GM19328 (cell line): ENCODE data around the gene MAP3K4.

Experiments used
- ATAC-seq: cut with Tn5 transposase; IDR thresholded peaks from one replicate; pipeline ENCODE4 v1.9.1; 2021; ENCODE audit warnings: mild to moderate bottlenecking, moderate library complexity; ENCODE audit not compliant: unreplicated experiment

MAP3K4 gene

DNA sequence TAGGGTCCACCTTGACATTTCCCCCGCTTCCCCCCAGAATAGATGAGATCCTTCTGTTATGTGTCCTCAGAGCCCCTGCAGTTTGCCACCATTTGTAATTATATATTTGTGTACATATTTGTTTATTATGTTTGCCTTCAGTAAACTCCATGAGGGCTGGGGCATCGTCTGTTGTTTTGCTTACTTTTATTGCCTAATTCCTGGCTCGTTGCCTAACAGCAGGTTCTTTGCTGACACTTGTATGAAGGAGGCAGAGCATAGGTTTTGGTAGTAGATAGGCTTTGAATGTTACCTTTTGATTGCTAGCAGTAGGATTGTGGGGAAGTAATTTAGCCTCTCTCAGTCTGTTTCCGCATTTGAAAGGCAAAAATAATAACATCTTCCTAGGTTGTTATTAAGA lies 9.9 kb downstream of the MAP3K4 start:
- no peak for ATAC-seq

DNA sequence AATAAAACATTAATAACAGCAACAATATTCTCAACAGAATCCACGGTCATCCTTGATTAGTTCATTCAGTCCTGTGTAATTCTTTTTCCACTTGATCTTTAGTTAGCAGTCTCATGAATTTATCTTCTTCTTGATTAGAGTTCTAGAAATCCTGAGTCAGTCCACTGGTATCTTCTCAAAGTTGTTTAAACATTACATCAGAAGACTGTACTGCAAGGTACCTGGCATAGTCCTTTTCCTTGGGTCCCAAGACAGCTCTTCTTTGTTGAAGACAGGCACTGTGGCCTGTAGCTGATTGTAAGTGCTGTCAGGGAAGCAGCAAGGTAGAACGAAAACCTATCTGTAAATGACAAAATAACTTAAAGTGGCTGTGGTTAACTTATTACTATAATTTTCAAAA lies 11.8 kb downstream of the MAP3K4 start:
- ATAC-seq: no peak

- ATAC-seq: no peak
These were observed 16.7 kb downstream of the MAP3K4 start for GRCh38 chr6:161008245-161008644.

GRCh38 chr6:161009991-161010390 lies 18.4 kb downstream of the MAP3K4 start:
- ATAC-seq: no peak

GRCh38 chr6:161010418-161010817 lies 18.8 kb downstream of the MAP3K4 start:
- ATAC-seq: no peak

GRCh38 chr6:161011492-161012480 lies 20.2 kb downstream of the MAP3K4 start:
- ATAC-seq: no peak

GRCh38 chr6:161013695-161014094 lies 22.1 kb downstream of the MAP3K4 start:
- no peak for ATAC-seq

- no peak for ATAC-seq
These were observed 26.4 kb downstream of the MAP3K4 start for GRCh38 chr6:161017766-161018564.

GRCh38 chr6:161019324-161019839 lies 27.8 kb downstream of the MAP3K4 start:
- no peak for ATAC-seq

GRCh38 chr6:161021543-161021942 lies 30.0 kb downstream of the MAP3K4 start:
- ATAC-seq: no peak

GRCh38 chr6:161021998-161022743 lies 30.6 kb downstream of the MAP3K4 start:
- no peak for ATAC-seq

DNA sequence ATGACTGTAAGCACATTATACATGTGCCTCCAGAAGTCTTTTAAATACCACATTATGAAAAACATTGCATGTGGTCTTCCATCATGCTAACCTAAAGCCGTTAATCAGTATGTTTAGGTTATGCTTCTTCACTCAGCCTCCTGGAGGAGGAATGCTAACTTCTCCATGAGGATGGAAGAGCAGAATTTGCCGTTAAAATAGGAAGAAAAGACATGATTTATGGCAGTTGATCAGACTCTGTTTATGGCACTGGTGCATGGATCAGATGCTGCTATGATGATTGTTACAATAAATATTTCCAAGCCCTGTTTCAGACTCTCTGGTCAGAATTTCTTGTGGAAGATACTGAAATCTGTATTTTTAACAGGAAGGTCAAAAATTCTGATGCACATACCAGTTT lies 31.7 kb downstream of the MAP3K4 start:
- ATAC-seq: no peak

DNA sequence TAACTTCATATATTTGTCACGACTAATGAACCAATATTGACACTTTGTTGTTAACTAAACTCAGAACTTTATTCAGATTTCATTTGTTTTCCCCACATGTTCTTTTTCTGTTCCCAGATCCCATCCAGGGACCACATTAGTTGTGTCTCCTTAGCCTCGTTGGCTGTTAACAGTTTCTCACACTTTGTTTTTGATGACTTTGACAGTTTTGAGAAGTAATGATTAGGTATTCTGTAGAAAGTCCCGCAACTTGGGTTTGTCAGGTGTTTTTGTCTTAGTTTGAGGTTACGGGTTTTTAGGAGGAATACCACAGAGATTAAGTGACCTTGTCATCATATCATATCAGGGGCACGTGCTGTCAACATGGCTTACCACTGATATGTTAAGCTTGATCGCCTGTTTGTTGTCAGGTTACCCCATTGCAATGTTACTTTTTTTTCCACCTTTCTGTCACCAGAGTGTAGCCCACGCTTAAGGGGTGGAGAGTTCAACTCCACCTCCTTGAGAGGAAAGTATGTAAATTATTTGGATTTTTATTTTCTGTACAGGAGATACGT lies 32.9 kb downstream of the MAP3K4 start:
- ATAC-seq: no peak

- no peak for ATAC-seq
These were observed 35.8 kb downstream of the MAP3K4 start for GRCh38 chr6:161027385-161027784.

DNA sequence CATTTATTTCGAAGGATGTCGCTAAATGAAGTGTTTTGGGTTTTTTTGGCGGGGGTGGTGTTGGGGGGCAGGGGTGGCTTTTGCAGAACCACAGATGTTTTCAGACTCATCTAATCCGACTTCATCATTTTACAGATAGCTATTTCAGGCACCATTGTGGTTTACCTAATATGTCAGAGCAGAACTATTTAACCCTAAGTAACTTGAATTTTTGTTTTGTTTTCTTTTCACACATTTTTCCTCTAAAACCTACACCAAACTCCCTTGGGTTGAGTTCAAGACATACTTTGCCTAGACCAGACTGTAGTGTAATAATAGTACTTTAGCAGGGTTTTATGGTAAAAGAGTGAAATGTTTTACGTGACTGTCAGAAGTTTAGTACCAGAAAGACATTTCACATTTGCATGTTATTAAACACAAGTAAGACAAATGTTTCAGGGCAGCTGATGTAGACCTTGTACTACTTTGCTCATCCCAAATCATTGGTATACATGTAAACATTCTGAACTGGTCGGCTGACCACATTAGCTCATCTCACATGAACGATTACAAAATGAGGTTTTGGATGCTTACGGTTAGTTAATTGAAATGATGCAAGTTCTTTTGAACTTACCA lies 37.7 kb downstream of the MAP3K4 start:
- peak; percentile 85 for ATAC-seq

GRCh38 chr6:161031721-161032495 lies 40.3 kb downstream of the MAP3K4 start:
- no peak for ATAC-seq

DNA sequence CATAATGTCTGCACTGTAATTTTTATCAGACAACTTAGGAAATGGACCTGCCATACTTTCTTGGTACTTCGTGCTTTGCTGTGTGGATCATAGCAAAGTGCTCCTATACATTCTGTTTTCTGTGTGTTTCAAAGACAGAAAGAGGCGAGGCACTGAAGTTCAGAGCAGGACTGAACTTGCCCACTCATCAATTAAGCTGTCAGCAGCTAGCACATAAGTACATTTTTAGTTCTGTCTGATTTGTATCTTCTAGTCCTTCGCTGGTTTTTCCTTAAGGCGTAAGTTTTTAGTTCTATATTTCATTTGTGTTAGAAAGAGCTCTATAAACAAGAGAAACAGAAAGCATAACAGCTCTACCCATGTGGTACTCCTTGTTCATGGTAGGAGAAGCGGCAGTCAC lies 42.1 kb downstream of the MAP3K4 start:
- no peak for ATAC-seq

GRCh38 chr6:161035182-161035980 lies 43.8 kb downstream of the MAP3K4 start:
- ATAC-seq: no peak

DNA sequence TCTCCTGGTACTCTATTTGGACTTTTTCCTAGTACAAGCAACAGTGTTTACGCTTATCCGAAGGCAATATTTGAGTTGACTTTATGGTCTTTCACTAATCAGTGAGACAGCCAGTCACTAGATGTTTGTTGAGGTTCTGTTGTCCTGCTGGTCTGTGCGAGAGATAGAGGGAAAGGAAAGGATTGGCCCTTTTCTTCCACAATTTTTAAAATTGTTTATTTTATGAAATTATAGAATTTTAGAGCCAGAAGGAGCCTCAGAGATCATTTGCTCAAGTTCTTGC lies 44.4 kb downstream of the MAP3K4 start:
- no peak for ATAC-seq
